HFF-Myc (cell line): Measurements from ENCODE around the gene FNDC8.

Experiments
- DNase-seq: peaks from one replicate; pipeline ENCODE4 v3.0.0-alpha.2; 2011; ENCODE audit warnings: low read depth; ENCODE audit errors: extremely low read depth
- H3K4me3 ChIP-seq: replicated peaks from 2 replicates; pipeline ENCODE4 v1.5.1; 2011; ENCODE audit warnings: low read depth, mild to moderate bottlenecking, control low read depth, low read length
- TF ChIP-seq, protein P1 (sequence below): IDR thresholded peaks from 2 replicates; pipeline ENCODE4 v1.5.1; 2012; ENCODE audit warnings: mild to moderate bottlenecking, low read depth, low read length, control low read depth; ENCODE audit errors: missing control alignments

The FNDC8 gene

DNA sequence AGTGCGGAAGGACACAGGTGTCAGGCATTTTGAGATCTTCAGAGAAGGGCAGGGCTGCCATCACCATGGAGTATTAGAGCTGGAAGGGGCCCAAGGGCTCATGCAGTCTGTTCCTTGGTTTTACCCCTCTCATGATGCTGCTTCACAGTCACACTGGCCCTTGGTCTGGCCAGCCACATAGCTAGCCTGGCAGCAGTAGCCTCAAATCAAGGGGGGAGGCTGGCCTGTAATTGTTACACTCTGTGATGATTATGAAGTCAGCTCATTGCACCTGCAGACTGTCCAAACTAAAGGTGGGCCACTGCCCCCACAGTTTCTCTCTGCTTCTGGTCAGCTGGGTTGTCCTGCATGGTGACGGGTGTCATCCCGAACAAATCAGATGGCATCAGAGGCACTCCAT, at the start of gene FNDC8:
Gene FNDC8 (plus strand): TSS at position 301 of the 400 bp plus-strand sequence. CDS start 79 bp downstream, at position 380.
- no peak for DNase-seq
- H3K4me3 ChIP-seq: no peak within 1 kb of the TSS
- TF ChIP-seq, protein P1, sequence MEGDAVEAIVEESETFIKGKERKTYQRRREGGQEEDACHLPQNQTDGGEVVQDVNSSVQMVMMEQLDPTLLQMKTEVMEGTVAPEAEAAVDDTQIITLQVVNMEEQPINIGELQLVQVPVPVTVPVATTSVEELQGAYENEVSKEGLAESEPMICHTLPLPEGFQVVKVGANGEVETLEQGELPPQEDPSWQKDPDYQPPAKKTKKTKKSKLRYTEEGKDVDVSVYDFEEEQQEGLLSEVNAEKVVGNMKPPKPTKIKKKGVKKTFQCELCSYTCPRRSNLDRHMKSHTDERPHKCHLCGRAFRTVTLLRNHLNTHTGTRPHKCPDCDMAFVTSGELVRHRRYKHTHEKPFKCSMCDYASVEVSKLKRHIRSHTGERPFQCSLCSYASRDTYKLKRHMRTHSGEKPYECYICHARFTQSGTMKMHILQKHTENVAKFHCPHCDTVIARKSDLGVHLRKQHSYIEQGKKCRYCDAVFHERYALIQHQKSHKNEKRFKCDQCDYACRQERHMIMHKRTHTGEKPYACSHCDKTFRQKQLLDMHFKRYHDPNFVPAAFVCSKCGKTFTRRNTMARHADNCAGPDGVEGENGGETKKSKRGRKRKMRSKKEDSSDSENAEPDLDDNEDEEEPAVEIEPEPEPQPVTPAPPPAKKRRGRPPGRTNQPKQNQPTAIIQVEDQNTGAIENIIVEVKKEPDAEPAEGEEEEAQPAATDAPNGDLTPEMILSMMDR: no peak

DNA sequence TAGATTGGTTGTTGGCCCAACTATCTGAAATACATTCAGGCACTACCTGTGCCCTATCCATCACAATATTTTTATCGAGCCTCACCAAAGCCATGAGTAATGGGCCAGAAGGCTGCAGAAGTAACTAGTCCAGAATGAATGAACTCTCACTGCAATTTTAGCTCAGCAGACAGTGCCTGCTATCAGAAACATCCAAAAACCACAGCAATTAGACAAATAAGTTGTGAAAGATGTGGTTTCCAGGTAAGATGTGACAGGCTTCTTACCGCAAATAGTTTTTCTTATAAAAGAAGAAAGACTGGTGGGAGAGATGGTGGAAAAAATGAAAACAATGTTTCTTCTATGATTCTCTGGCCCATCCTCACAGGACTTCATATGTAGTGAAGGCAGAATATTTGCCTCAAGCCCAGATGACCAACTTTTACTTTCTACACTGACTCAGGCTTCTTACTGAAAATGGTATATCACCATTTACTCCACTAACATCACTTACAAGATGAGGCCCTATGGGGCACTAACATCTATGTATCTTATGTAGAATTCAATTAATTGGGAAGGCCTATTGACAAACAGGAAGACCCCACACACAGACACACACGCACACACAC, 48.1 kb upstream of the FNDC8 start:
- TF ChIP-seq, protein P1: no peak
- DNase-seq: no peak

DNA sequence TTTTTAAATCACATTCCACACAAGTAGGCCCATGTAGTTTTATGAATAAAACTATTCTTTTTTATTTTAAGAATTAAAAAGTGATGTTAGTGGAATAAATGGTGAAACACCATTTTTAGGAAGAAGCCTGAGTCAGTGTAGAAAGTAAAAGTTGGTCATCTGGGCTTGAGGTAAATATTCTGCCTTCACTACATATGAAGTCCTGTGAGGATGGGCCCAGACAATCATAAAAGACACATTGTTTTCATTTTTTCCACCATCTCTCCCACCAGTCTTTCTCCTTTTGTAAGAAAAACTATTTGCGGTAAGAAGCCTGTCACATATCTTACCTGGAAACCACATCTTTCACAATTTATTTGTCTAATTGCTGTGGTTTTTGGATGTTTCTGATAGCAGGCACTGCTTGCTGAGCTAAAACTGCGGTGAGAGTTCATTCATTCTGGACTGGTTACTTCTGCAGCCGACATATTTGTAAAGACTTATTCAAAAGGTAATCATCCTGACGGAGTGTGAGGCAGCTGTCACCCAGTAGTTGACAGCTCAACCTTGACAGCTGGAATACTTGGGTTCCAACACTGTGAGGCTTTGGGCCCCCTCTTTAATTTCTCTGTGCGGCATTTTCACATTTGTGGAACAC, 47.3 kb upstream of the FNDC8 start:
- DNase-seq: no peak
- H3K4me3 ChIP-seq: no peak overlapping the region
- TF ChIP-seq, protein P1: no peak

More for the DNA sequence above, 48.1 kb upstream of the FNDC8 start:
- no peak overlapping the region for H3K4me3 ChIP-seq

DNA sequence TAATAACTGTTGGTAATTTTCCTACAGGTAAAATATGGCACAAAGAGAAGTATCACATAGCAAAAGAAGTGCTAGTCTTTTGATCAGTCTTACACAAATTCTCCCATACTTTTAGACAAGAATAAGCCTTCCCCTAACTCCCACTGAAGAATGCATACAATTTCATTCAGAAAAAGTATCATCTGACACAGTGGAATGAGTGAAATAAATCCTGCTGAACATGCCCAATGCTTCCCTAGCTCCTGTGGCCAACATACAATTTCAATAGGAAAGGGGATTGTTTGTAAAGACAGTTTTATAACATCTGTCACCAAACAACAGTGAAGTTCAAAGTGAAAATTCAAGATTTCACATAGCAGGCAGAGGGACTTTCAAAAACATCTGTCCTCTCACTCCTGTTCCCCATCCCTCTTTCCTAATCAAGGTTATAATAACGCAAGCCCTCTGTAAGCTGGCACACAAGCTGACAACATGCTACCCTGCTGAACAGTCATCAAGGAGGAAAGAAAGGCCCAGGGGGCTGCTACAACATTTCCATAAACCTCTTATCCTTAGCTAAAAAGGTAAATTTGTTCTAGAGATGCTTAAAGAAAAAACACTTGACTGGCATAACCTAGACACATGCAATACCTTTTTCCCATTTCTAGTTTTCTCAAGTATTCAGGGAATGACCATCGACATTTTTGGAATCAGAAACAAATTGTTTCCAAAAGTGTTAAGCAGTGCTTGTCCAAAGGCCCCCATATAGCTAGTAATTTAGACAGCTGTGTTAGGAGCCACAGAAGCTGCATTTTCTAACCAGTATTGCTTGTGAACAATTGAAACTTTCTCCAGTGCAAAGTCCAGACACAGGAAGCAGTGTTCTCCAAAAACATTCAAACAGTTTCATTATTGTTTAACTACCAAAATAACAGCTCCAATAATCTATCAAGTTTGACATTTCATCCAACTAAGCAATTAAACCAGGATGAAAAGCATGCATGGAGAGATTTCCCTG, 46.4 kb upstream of the FNDC8 start:
- TF ChIP-seq, protein P1: no peak
- no peak for DNase-seq
- H3K4me3 ChIP-seq: no peak overlapping the region

DNA sequence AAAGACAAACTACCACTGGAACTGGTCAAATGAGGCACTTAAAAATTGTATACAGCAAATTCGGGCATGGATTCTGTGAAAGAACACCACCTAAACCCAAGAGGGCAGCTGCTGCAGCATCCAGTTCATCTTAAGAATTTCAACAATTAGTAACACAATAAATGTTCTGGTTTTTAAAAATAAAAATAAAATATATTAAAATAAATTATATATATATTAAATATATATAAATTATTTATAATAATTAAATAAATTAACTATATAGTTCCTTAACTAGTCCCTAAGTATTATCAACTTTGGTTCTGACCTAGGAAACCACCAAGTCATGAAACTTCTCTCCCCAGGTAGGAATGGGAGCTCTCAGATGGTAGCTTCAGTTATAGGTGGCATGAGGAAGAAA, 44.5 kb upstream of the FNDC8 start:
- no peak for DNase-seq
- TF ChIP-seq, protein P1: no peak
- H3K4me3 ChIP-seq: no peak overlapping the region

DNA sequence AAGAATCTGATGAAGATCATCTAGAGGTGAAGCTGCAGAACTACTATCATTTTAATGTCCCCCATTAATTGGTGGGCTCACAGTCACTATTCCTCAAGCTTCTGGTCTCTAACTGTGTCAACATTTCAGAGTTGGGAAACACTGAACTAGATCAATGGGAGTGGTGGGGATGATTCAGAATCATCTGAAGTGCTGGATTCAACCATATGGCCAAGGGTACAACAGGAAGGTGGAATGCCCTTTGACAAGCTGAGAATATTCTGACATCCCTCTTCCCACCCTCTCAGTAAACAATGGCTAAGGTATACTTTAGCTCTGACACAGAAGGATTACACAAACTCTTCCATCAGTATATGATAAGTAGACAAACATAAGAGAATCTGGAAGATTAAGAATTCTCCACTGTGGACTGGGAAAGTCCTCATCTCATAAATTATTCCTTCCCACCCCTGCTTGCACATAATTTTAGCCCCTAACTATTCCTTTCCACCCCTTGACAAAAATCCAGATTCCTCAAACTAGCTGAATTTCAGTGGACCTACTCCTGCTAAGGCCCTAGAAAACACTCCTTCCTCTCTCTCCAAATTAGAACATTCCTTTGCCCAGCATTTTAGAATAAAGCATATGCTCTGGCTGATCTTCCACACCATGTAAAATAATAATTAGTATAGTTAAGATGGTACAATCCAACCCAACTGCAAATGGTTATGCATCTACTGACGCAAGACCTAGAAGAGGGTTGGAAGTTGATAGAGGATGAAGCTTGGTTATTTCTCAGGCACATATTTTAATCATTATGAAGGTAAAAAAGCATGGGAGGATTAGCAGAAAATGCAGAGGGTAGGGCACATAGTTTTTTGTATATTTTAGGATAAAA, 41.6 kb upstream of the FNDC8 start:
- no peak for DNase-seq
- TF ChIP-seq, protein P1: no peak
- H3K4me3 ChIP-seq: no peak overlapping the region
